Forelimb muscle (tissue), 1 donor: ENCODE results near the gene DPH1. TPM values are rescaled to one million over a fixed set of nuclear protein-coding genes. Genes with fewer than 3 reads are reported as not detected.
"Not testable (repeated sequence)": the region's sequence is repeated elsewhere in the genome, so short reads cannot be mapped to it uniquely, and the experiment has no call there.

Experiments
- DNase-seq: peaks from one replicate; pipeline ENCODE4 v3.0.0-alpha.2; 2013; ENCODE audit warnings: low read depth
- polyA plus RNA-seq: library from polyadenylated mRNA; unstranded; fragments of 120-200 nt; gene quantifications from one replicate; pipeline ENCODE4 v1.2.1, GENCODE V29; 2013; ENCODE audit not compliant: insufficient read length

Gene DPH1
- 30.9 TPM for polyA plus RNA-seq

- DNase-seq, result no peak
Observed at GRCh38 chr17:2029911-2030778, at the start of gene DPH1. DPH1 (plus strand) TSS chr17:2030153; CDS start chr17:2030170, 17 bp downstream.

DNA sequence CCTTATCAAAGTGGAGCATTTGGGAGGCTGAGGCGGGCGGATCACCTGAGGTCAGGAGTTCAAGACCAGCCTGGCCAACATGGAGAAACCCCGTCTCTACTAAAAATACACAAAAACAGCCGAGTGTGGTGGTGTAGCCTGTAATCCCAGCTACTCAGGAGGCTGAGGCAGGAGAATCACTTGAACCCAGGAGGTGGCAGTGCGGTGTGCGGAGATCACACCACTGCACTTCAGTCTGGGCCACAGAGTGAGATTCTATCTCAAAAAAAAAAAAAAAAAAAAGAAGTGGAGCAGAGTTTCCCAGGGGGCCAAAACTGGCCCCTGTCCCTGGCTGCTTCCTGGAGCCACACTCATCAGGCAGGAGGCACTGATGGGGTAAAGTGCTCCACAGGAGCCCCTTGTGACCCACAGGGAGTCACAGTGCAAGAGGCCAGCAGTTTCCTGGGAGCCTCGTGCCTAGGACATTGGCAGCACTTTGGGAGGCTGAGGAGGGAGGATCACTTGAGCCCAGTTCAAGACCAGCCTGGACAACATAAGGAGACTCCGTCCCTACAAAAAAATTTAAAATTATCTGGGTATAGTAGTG, 49.2 kb upstream of the DPH1 start:
- no peak for DNase-seq

- DNase-seq, result not testable (repeated sequence)
Observed at GRCh38 chr17:1982793-1983366, 47.1 kb upstream of the DPH1 start.

DNA sequence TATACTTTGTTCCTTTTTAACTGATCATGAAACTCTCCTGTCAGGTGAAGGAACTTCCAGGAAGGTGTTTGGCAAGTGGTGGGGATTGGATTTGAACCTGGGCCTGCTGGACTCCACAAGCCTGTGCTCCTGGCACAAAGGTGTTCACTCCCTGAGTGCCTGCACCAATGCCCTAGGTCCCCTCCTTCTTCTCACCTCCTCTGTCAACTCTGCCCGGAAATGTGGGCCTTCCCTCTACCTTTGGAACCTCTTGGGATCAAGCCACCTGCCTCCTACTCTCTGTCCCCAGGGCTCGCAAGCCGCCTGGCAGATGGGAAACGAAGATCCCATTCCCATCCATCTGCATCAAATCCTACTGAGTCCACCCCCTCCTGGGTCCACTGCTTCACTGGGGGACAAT, 44.9 kb upstream of the DPH1 start:
- no peak for DNase-seq

- DNase-seq, result no peak
Observed at GRCh38 chr17:1985686-1986085, 44.3 kb upstream of the DPH1 start.

GRCh38 chr17:1986783-1987451, 43.0 kb upstream of the DPH1 start:
- DNase-seq, result no peak

DNA sequence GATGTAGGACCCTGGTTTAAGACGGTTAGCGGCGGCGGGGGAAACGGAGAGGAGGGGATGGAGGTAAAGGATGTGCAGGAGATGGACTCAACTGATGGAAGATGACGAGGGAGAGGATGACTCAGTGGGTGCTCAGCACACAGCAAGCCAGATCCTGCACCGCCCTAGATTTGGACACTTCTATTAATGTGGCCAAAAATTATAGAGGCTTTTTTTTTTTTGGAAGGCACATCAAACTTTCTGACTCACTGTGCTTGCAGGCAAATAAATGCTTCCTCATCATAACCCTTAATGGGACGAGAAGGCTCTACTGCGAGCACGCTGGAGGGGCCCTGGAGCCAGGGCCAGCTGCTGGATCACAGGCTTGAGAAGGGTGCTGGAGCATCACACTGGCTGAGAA, 40.8 kb upstream of the DPH1 start:
- DNase-seq, result no peak

DNA sequence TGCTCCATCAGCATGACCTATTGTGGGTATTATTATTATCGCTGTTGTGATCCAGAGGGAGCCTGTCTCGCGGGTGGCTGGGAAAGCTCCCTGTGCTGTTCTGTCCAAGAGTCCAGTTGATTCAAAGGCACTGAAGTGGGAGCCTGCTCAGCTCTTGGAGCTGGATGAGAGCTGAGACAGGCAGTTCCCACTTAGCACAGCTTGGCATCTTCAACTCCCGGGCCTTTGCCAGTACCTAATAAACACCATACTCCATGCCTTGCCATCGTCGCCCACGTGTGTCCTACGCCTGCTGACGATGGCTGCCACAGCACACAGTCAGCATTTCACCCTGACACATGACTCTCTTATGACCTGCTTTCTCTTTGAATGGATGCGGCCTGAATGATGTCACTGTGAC, 37.4 kb upstream of the DPH1 start:
- no peak for DNase-seq

GRCh38 chr17:1994707-1995106, 35.2 kb upstream of the DPH1 start:
- no peak for DNase-seq

DNA sequence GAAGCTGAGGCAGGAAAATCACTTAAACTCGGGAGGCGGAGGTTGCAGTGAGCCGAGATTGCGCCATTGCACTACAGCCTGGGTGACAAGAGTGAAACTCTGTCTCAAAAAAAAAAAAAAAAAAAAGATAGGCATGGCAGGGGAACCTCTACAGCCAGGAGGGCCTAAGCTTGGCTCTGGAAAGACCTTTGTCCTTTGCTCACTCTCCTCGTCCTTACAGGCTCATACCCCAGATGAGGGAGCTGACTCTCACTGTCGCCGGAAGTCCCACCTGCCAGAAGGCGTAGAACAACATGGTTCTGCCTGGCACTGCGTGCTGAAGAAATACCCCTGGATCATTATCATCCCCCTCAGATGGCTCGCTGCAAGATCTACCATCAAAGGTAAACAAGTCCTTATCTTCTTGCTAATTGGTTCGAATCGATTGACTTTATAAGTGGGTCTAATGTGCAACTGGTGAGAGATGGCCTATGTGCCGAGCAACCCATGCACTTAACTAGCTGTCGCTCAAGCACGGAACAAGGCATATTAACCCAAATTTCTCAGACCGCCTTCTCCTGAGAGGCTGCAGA, 34.5 kb upstream of the DPH1 start:
- DNase-seq, result no peak

GRCh38 chr17:1995907-1996799, 33.8 kb upstream of the DPH1 start:
- no peak for DNase-seq

DNA sequence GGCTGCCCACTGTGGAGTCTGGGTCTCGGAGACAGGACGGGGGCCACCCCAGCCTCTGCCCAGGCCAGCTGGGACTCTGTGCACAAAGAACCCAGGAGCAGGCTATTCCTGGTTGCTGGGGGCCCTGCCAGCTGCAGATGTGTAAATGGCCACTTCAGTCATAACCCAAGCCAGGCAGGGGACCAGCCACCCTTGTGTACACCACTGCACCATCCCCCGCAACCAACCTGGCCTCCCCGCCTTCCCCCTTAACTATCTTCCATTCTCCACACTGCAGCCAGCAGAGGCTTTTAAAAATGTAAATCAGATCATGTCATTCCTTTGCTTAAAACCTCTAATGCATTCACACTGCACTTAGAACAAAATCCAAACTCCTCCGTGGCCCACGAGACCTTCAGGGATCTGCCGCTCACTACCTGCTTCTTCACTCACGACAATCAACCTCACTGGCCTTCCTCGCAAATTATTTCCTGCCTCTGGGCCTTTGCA, 33.1 kb upstream of the DPH1 start:
- DNase-seq, result no peak

DNA sequence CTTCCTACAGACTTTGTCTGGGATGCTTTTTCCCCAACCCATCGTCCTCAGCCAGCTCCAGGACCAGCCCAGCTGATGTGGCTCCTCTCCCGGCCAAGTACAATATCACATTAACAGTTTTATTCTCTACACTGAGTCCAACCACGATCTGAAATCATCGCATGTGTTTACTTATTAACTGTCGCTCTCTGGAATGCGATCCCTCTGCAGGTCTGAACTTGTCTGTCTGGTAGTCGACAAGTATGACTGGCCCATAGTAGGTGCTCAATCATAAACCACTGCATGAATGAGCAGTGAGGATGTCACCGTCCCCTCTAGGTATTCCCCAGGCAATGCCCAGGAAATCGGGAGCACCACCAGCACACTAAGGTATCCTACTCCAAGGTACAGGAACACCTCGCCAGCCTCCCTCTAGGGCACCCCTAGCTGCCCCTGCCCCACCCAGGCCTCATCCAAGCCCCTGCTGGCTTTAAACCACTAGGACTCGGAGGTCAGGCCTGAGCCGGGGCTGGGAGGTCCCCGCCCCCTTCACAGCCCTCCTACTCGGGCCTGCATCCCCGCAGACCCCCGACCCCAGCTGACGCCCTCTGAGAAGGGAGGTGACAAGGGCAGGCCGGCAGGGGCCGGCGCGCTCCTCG, 32.5 kb upstream of the DPH1 start:
- DNase-seq, result no peak

DNA sequence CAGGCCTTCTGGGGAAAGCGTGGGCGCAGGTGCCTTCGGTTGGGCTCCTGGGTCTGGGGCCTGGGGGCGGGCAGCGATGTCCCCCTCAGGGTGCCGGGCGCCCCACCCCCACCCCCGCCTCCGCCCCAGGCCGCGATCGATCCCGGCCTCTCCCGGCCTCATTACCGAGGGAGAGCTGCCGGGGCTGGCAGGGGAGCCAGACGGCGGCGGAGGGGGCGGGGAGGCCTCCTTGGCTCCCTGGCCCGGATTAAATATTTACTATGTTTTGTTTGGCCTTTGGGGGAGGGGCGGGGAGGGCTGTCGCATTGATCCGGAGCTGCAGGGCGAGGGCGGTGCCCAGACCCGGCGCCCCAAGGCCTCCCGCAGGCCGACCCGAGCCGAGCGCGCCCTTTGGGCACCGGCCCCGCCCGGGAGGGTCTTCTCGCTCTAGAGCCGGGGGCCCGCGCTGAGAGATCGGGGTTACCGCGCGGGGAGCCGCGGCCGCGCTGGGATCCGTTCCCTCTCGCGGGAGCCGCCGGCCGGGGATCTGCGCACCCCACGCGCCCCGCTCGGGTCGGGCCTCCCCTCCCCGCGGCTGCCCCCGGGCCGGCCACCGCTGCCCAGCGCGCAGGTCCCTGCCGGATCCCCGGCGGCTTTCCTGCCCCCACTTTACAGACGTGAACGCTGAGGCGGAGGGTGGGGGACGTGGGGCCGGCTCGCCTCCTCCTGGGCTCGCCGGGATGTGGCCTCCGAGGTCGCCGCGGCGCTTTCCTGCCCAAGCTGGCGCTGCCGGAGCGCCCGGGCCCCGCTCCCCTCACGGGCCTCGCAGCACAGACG, 31.8 kb upstream of the DPH1 start:
- no peak for DNase-seq

- no peak for DNase-seq
Observed at GRCh38 chr17:1999557-2000251, 30.2 kb upstream of the DPH1 start.

GRCh38 chr17:2002767-2003329, 27.1 kb upstream of the DPH1 start:
- DNase-seq, result no peak

GRCh38 chr17:2003525-2003924, 26.4 kb upstream of the DPH1 start:
- DNase-seq, result no peak

DNA sequence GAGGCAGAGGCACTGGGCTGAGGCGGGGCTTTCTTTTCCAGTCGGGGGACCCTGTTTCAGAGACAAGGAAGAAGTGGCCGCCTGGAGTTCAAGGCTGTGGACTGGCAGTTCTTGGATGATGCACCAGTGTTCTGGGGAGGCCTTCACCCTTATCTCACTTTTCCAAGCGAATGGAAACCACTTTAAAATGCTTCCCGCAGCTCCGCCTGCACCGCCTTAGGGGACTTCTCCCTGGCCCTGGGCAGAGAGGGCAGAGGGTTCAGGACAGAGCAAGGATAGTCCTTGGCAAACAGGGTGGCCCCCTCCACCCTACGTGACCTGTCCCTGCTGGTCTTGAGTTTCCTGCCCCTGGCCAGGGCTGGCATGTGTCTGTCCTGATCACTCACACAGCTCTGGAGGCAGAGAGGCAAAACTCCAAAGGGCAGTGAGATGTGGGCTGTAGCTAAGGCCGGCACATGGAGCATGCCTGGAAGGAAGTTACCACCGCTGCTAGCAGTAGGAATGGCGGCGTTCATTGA, 25.5 kb upstream of the DPH1 start:
- DNase-seq, result no peak
